ENCODE results near the gene GTF2A1L. TPM values are rescaled to one million over a fixed set of nuclear protein-coding genes. Genes with fewer than 3 reads are reported as not detected.

The GTF2A1L gene
- total RNA-seq, 1 donor, result not detected

DNA sequence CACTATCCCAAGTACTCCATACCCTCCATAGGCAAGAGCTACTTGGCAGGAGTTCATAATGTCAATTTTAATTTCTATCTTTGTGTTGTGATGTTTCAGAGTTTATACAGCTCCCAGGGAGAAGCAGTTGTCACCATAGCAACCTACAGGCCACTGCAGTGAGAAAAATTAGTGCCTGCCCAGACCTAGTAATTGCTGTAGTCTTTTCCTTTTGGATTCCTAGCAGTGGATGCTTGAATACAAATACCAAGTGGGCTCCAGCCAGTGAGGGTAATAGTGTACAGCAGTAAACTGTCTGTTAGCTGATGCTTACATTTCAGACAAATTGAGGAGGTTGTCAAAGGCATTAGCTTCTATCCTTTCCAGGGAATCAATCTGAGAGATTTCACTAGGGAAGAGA is 111.2 kb downstream of the GTF2A1L start:
- no peak for DNase-seq (ENCODE audit: low read depth in 2 of 3, low spot score in 2 of 3)

Small RNA genes within 50 kb of the gene (small RNA-seq; reads per million reads assigned to genes)
- not detected for gene TPT1P11

Other genes starting within 250 kb of the GTF2A1L start
- gene PPP1R21, start 177.1 kb upstream of the GTF2A1L start, total RNA-seq, result 10.5 TPM
- gene STON1, start 87.7 kb upstream of the GTF2A1L start, total RNA-seq, result 3.5 TPM
- not detected for gene LHCGR, start 137.9 kb downstream of the GTF2A1L start, total RNA-seq